Right lobe of liver (tissue), 6 donors: ENCODE results near the gene CCL3. TPM values are rescaled to one million over a fixed set of nuclear protein-coding genes. Genes with fewer than 3 reads are reported as not detected.
A peak's percentile ranks its signal among the peaks of the same experiment; 100 is the strongest.
"Not testable (repeated sequence)": the region's sequence is repeated elsewhere in the genome, so short reads cannot be mapped to it uniquely, and the experiment has no call there.

Source experiments
- ATAC-seq, 4 donors: fragments of 200-7000 bp; cut with Tn5 transposase; one replicate each; pipeline ENCODE4 v1.9.1; 2020; ENCODE audit warnings: mild to moderate bottlenecking in 4 of 4, moderate library complexity in 4 of 4
- DNase-seq, 3 donors: peaks; one replicate each; pipeline ENCODE4 v3.0.0-alpha.2; 2020
- H3K27ac ChIP-seq, 3 donors: fragments of 200-600 bp; one replicate each; pipeline ENCODE4 v1.8.0; 2022
- H3K27me3 ChIP-seq, 2 donors: fragments of 200-600 bp; one replicate each; pipeline ENCODE4 v1.8.0; 2022
- H3K36me3 ChIP-seq, 4 donors: fragments of 200-600 bp; sonication (generic) in 1 of 4; one replicate each; pipeline versions ENCODE4 v1.5.1 to v1.8.0; 2017 to 2022; ENCODE audit warnings: control low read depth in 1 of 4
- H3K4me1 ChIP-seq, 4 donors: fragments of 200-600 bp; sonication (generic) in 1 of 4; one replicate each; pipeline versions ENCODE4 v1.5.1 to v1.8.0; 2017 to 2022; ENCODE audit warnings: control low read depth in 1 of 4
- H3K4me3 ChIP-seq, 3 donors: fragments of 200-600 bp; one replicate each; pipeline ENCODE4 v1.8.0; 2022
- H3K9me3 ChIP-seq, 4 donors: fragments of 200-600 bp; sonication (generic) in 1 of 4; one replicate each; pipeline versions ENCODE4 v1.5.1 to v1.8.0; 2017 to 2022; ENCODE audit warnings: control low read depth in 1 of 4
- POLR2A ChIP-seq: fragments of 450-650 bp; IDR thresholded peaks from one replicate; pipeline ENCODE4 v1.6.1; 2017; ENCODE audit warnings: antibody characterized with exemption, mild to moderate bottlenecking
- WGBS: methylation state at CpG from one replicate; pipeline ENCODE4 v1.1.6; 2018; ENCODE audit warnings: low coverage, low lambda C conversion rate; ENCODE audit not compliant: insufficient coverage; ENCODE audit errors: missing lambda C conversion rate; 5-methylcytosine and 5-hydroxymethylcytosine counted together
- intact Hi-C, 2 donors: fragments of 100-400 bp; cut with DNase I; formaldehyde crosslinking; loops; one replicate each; pipeline versions ENCODE4 v1.11.2 to v1.14.1; 2022
- total RNA-seq, 6 experiments: library from RNA; depleted of rRNA in 2 of 6; stranded (reverse); fragments of >200 nt in 2 of 6; fragmentation: NEBNext Ultra II Directional in 3 of 6; extraction: Animal tissue kit (Norgen Biotek cat#: 25700) in 3 of 6; gene quantifications; one replicate each; pipeline versions ENCODE4 v1.1.0 to v1.2.4, GENCODE V29; 2016 to 2023
- TF ChIP-seq, protein P1 (sequence below), 4 donors: fragments of 200-600 bp in 3 of 4; fragments of 450-650 bp in 1 of 4; IDR thresholded peaks; one replicate each; pipeline versions ENCODE4 v1.5.1 to v1.8.0; 2016 to 2022; ENCODE audit warnings: antibody characterized with exemption in 4 of 4, mild to moderate bottlenecking in 2 of 4
- donor health status: DM: no; HTN: yes; CAD: no.
- donor health status: DM: no; HTN: no; CAD: no.
- donor health status: DM: no; HTN: no; CAD: no.
- donor health status: DM: no; HTN: yes; CAD: no.
- donor health status: DM: no; HTN: yes; CAD: no.

The CCL3 gene
- total RNA-seq, 6 experiments from 2014 or later, result 0.43 to 18.2 (median 0.53) TPM; not detected in 1

DNA sequence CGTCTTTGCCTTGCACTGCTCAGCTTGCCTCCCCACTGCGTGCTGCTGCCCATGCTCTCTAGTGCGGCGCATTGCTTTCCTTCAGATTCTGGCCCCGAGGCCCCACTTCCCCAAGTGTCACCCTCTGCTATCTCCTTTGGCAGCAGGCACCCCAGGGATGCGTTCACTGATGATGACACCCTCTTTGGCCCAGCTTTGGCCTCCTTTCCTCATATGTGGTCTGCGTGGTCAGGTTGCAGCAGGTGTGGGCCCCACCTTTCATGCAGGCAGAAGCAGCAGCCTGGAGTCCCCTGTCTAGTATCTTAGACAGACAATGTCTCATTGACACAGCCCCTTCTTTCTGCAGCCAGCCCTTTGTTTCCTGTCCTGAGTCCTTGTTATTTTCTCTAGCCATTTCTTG is 4.8 kb upstream of the CCL3 start:
- WGBS, result 64% methylated on average over 3 of the region's 7 CpGs
- ATAC-seq (no peak), DNase-seq (no peak)
- intact Hi-C loops, result no loop called here
- H3K36me3 ChIP-seq, result no peaks in the 10 kb centered on the region
- H3K9me3 ChIP-seq, result no peaks in the 10 kb centered on the region
- TF ChIP-seq POLR2A, result no peak
- TF ChIP-seq, protein P1, sequence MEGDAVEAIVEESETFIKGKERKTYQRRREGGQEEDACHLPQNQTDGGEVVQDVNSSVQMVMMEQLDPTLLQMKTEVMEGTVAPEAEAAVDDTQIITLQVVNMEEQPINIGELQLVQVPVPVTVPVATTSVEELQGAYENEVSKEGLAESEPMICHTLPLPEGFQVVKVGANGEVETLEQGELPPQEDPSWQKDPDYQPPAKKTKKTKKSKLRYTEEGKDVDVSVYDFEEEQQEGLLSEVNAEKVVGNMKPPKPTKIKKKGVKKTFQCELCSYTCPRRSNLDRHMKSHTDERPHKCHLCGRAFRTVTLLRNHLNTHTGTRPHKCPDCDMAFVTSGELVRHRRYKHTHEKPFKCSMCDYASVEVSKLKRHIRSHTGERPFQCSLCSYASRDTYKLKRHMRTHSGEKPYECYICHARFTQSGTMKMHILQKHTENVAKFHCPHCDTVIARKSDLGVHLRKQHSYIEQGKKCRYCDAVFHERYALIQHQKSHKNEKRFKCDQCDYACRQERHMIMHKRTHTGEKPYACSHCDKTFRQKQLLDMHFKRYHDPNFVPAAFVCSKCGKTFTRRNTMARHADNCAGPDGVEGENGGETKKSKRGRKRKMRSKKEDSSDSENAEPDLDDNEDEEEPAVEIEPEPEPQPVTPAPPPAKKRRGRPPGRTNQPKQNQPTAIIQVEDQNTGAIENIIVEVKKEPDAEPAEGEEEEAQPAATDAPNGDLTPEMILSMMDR (IDR thresholded peaks at IDR 0.05), result no peak
- H3K27me3 ChIP-seq, result no peaks in the 10 kb centered on the region
- no peak overlapping the region for H3K4me3 ChIP-seq
- H3K4me1 ChIP-seq, result peaks cover 0 to 2% (median 0%) of the 10 kb centered on the region in 4 donors
- no peak overlapping the region for H3K27ac ChIP-seq

- intact Hi-C loops, result no loop called here
- peaks cover 0 to 2% (median 0%) of the 10 kb centered on the region in 4 donors for H3K4me1 ChIP-seq
- H3K27ac ChIP-seq, result no peak overlapping the region
- TF ChIP-seq, protein P1 (IDR thresholded peaks at IDR 0.05), result no peak
- no peak for TF ChIP-seq POLR2A
- DNase-seq (no peak), ATAC-seq (no peak)
- no peaks in the 10 kb centered on the region for H3K36me3 ChIP-seq
- no peak overlapping the region for H3K4me3 ChIP-seq
- no peaks in the 10 kb centered on the region for H3K9me3 ChIP-seq
- 100% methylated on average over 1 of the region's 1 CpG for WGBS
- H3K27me3 ChIP-seq, result no peaks in the 10 kb centered on the region
Measured at GRCh38 chr17:36094232-36094631, 4.3 kb upstream of the CCL3 start.

DNA sequence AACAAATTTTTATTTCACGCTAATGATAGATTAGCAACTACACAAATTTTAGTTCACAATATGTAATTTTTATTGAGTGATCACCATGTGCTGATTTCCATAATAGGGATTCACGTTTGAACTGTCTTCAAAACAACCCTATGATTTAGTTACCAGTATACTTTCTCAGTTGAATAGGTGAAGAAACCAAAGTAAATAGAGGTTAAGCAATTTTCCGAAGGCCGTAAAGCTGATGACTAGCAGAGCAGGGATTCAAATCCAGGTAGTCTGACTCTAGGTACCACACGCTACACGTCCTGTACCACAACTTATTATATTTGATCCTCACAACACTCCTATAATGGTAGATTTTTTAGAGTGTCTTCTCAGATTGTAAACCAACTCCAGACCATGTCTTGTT is 2.8 kb upstream of the CCL3 start:
- DNase-seq, intact Hi-C loops, H3K4me3 ChIP-seq, H3K27ac ChIP-seq, H3K9me3 ChIP-seq, H3K4me1 ChIP-seq, H3K36me3 ChIP-seq, H3K27me3 ChIP-seq: not testable (repeated sequence)
- ATAC-seq, result peak; percentile 50 to 69 (median 60)
- WGBS, result 48% methylated on average over 6 of the region's 6 CpGs

GRCh38 chr17:36092230-36092629 is 2.3 kb upstream of the CCL3 start:
- Histone ChIP-seq H3K27me3 (no peaks in the 10 kb centered on the region), H3K4me1 (peaks cover 0 to 4% (median under 1%) of the 10 kb centered on the region in 4 donors), H3K27ac (no peak overlapping the region), H3K4me3 (no peak overlapping the region), H3K9me3 (no peaks in the 10 kb centered on the region), H3K36me3 (no peaks in the 10 kb centered on the region)
- intact Hi-C loops, result no loop called here
- ATAC-seq (peak in 1 of 4 donors; percentile 25), DNase-seq (no peak)
- no peak for TF ChIP-seq POLR2A
- TF ChIP-seq, protein P1 (IDR thresholded peaks at IDR 0.05), result no peak
- 33% methylated on average over 3 of the region's 4 CpGs for WGBS

- TF ChIP-seq POLR2A, result no peak
- H3K27ac ChIP-seq, result peak overlapping the region; percentile 31 to 38 (median 36)
Measured at GRCh38 chr17:36089339-36089865, 541 bp downstream of the CCL3 start.

More at GRCh38 chr17:36089339-36089865, 541 bp downstream of the CCL3 start:
- 62% methylated on average over 4 of the region's 4 CpGs for whole genome bisulfite sequencing
- H3K9me3 ChIP-seq, result no peaks in the 10 kb centered on the region
- no peaks in the 10 kb centered on the region for H3K36me3 ChIP-seq
- DNase-seq (no peak), ATAC-seq (no peak)
- intact Hi-C loops, result no loop called here
- H3K4me1 ChIP-seq, result peaks cover 0 to 26% (median 8%) of the 10 kb centered on the region in 4 donors
- H3K27me3 ChIP-seq, result no peaks in the 10 kb centered on the region
- no peak overlapping the region for H3K4me3 ChIP-seq
